Pulmonary artery endothelial cell (primary cell): ENCODE measurements around the gene FGD5. TPM values are rescaled to one million over a fixed set of nuclear protein-coding genes. Genes with fewer than 3 reads are reported as not detected.

Source experiments
- DNase-seq: peaks from one replicate; pipeline ENCODE4 v3.0.0-alpha.2; 2011; ENCODE audit warnings: low read depth, low spot score
- total RNA-seq: library from RNA; depleted of rRNA; stranded (reverse); fragments of >200 nt; gene quantifications from 2 replicates; pipeline ENCODE4 v1.2.3, GENCODE V29; 2014

The FGD5 gene
- total RNA-seq, 1 donor from 2014 or later: 84.3 TPM

DNA sequence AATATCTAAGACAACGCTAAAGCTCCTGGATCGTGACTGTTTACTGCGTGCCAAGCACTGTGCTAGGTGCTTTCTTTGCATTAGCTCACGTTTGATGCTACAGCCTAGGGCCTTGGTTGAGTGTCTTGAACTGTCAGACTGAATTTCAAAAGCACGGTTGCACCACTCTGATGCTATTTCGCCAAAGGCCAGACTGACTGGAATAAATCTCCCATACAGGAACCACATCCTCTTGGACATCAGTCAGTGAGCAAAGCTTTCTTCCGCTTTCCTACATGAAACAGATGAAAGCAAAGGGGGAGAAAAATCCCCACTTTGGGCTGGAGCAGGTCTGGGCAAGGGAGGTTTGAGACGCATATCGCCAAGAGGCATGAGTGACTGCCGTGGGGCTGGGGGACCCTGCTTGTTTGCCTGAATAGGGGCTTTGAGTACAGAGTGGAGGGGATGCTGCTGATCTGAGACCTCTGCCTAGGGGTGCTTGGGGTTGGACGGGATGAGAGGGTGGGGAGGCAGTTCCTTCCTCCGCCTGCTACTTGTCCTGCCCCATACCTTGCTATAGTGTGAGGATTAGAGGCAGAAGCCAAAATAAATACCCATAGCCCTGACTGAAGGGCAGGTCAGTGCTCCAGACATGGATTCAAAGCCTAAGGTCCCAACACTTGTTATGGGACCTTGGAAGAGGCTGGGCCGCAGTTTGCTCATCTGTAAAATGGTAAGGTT, 5.3 kb downstream of the FGD5 start:
- DNase-seq: no peak

GRCh38 chr3:14824646-14825045, 5.9 kb downstream of the FGD5 start:
- no peak for DNase-seq

DNA sequence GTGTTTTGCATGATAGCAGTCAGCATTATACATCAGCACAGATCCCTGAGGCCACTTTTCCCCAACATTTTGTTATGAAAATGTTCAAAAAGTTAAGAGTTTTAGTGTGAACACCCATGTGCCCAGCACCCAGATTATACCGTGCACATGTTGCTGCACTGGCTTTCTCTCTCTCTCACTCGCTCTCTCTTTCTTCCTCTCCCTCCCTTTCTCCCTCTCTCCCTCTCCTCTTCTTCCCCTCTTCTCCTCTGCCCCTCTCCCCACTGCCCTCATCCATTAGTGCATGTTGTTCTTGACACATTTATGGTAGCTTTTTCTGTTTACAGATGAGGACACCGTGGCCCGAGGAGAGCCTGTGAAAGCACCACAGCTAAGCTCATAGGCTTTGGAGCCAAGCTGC, 7.3 kb downstream of the FGD5 start:
- DNase-seq: no peak

- no peak for DNase-seq
Observed at GRCh38 chr3:14827776-14828175, 9.0 kb downstream of the FGD5 start.

DNA sequence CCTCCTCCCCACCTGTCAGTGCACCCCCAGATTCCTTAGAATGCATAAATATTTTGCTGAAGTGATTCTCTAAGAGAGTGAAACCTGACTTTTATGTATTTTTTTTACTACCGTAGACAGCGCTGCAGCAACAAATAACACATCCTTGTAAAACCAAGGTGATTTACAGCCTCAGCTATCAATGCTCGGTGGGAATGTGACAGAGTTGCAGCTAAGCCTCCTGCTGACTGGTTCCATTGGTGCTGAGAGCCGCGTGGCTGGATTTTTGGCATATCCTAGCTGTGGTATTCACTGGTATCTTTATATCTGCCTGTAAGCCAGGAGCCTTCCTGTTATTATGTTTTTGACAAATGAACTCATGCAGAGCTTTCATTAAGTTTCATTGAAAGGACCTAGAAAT, 11.0 kb downstream of the FGD5 start:
- no peak for DNase-seq

- DNase-seq: no peak
Observed at GRCh38 chr3:14831916-14832450, 13.2 kb downstream of the FGD5 start.

GRCh38 chr3:14832975-14833722, 14.4 kb downstream of the FGD5 start:
- DNase-seq: no peak

GRCh38 chr3:14834121-14834520, 15.4 kb downstream of the FGD5 start:
- DNase-seq: no peak

DNA sequence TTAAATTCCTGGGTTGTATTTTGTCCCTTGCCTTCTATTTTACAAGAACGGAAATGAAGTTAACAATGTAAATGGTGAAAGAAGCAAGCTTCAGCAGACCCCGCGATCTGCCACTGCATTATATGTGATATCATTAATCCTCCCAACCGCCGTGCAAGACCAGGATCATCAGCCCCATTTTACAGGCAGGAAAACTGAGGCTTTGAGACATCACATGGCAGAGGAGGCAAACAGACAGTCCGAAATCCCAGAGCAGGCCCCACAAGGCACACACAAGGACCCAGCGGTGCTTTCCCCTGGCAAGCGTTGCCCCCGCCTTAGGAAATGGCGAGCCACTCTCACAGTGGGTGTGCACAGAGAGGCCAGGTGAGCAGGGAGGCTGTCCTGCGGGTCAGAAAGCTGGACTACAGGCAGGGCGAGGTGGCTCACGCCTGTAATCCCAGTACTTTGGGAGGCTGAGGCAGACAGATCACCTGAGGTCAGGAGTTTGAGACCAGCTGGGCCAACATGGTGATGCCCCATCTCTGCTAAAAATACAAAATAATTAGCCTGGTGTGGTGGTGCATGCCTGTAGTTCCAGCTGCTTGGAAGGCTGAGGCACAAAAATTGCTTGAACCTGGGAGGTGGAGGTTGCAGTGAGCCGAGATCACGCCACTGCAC, 16.2 kb downstream of the FGD5 start:
- DNase-seq: no peak

- no peak for DNase-seq
Observed at GRCh38 chr3:14836049-14836468, 17.3 kb downstream of the FGD5 start.

DNA sequence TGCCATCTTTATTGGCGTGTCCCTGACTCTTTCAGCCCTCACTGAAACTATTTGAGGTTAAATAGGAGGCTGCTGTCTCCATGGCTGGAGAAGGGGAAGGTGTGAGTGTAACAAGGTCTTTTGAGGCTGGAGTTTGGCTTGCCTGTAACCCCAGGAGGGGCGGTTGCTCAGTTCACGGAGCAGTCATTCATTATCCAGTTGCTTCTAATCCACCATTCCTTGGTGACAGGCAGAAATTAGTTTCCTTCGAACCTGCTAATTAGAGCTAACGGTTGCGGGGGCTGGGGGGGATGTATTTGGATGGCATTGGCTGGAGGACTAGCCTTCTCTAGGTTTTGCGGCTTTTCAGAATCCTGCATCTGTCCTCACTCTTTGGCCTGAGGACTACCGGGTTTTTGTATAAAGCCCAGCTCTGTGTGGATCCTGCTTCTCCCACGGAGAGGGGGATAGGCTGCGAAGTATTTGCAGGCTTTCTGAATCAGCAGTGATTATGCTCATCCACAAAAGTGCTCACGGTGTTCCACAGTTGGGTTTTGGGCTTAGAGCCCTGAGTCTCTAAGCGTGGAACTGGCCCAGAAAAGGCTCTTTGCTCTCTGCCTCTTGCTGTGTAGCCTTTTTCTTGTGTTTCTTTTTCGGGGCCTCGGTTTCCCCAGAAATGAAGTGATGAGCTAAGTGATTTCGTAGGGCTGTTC, 18.6 kb downstream of the FGD5 start:
- no peak for DNase-seq

DNA sequence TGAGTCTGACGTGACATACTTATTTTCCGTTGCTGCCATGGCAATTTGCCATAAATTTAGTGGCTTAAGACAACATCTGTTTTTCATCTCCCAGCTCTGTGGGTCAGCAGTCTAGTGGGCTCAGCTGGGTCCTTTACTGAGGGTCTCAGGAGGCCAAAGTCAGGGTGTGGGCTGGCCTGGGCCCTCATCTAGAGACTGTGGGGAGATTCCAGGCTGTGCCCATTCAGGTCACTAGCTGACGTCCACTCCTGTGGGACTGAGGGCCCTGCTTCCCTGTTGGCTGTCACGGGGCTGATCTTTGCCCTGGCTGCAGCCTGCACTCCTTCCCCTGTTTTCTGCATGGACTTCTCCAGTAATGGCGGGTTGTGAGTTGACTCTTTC, 19.1 kb downstream of the FGD5 start:
- no peak for DNase-seq

- DNase-seq: no peak
Observed at GRCh38 chr3:14839236-14839635, 20.5 kb downstream of the FGD5 start.

DNA sequence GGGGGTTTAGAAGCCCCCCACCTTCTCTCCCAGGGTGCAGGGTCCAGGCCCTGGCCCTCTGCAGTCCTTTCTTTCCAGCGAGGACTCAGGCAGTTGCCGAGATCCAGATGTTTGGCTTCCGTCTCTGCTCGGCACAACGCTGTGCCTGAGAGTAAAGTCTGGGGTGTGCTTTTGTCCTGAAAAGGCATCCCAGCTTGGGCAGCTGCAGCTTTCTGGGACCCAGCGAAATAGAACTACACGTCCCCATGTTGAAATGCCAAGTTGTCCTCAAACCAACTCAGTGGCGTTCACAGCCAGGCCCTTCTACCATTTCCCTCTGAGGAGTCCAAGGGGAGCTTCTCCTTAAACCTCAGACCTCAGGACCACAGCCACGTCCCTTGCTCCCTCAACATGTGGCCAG, 23.1 kb downstream of the FGD5 start:
- no peak for DNase-seq

- no peak for DNase-seq
Observed at GRCh38 chr3:14842277-14842676, 23.5 kb downstream of the FGD5 start.

DNA sequence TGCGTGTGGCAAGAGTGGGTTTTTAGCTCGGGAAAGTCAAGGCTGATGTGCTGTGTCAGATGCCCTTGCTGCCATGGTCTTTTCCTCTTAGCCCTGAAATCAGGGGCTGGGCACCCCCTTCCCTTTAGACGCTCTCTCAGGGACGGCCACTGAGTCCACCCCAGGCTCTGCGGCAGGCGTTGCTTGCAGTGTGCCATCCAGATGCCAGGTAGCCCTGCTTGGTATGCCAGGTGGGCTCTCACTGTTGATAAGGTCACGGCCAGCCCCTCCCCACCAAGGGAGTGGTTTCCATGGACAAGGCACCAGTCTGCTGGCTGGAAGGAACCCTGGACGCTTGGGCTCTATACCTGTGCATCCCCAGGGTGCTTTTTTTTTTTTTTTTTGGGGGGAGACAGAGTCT, 24.6 kb downstream of the FGD5 start:
- DNase-seq: no peak

GRCh38 chr3:14844386-14845170, 25.8 kb downstream of the FGD5 start:
- no peak for DNase-seq

GRCh38 chr3:14845180-14845579, 26.4 kb downstream of the FGD5 start:
- DNase-seq: no peak

- no peak for DNase-seq
Observed at GRCh38 chr3:14845826-14846225, 27.1 kb downstream of the FGD5 start.

DNA sequence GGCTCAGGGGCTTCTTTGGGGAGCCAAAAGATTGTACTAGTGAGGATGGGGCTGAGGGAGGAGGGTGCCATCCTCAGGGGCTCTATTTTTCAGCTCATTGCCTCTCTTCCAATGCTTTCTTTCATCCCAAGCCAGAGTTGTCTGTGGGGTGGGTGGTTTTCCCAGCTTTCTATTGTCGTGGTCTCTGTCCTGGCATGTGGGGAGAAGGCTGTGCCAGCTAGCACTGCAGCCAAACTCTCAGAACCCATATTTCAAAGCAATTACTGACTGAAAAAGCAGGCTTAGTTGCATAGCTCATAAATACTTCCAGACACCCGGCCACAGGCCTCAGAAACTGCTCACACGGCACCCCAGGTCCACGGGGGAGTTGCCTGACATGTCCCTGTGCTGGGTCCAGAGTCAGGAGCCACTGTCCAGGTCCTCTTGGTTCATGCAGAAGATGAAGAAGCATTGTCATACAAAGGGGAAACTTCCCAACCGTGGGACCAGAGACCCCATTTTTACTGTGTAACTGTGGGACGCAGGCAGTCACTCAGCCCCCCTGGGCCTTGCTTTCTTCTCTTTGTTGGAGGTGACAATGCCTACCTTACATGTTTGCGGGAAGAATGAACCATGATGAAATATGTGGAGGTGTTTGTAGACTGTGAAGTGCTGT, 27.6 kb downstream of the FGD5 start:
- no peak for DNase-seq
